CD1c-positive myeloid dendritic cell (primary cell): ENCODE measurements around the gene SNORC.

ENCODE experiments used
- DNase-seq: peaks from one replicate; pipeline ENCODE4 v3.0.0-alpha.2; 2016; ENCODE audit errors: extremely low spot score

Gene SNORC

GRCh38 chr2:232882505-232883115, 12.5 kb downstream of the SNORC start:
- DNase-seq = no peak

- DNase-seq = no peak
Observed at GRCh38 chr2:232883116-232883721, 13.2 kb downstream of the SNORC start.

GRCh38 chr2:232884001-232884421, 13.9 kb downstream of the SNORC start:
- DNase-seq = no peak

- no peak for DNase-seq
Observed at GRCh38 chr2:232884549-232885263, 14.6 kb downstream of the SNORC start.

- DNase-seq = no peak
Observed at GRCh38 chr2:232885264-232885961, 15.3 kb downstream of the SNORC start.

GRCh38 chr2:232886176-232886575, 16.1 kb downstream of the SNORC start:
- DNase-seq = no peak

GRCh38 chr2:232886632-232887031, 16.6 kb downstream of the SNORC start:
- no peak for DNase-seq

GRCh38 chr2:232887171-232887850, 17.2 kb downstream of the SNORC start:
- no peak for DNase-seq

- DNase-seq = no peak
Observed at GRCh38 chr2:232888099-232888836, 18.2 kb downstream of the SNORC start.

GRCh38 chr2:232888839-232889529, 18.9 kb downstream of the SNORC start:
- no peak for DNase-seq

GRCh38 chr2:232889876-232890401, 19.9 kb downstream of the SNORC start:
- no peak for DNase-seq

GRCh38 chr2:232890536-232890895, 20.5 kb downstream of the SNORC start:
- no peak for DNase-seq

GRCh38 chr2:232890896-232891601, 21.0 kb downstream of the SNORC start:
- no peak for DNase-seq

- DNase-seq = no peak
Observed at GRCh38 chr2:232891621-232892071, 21.6 kb downstream of the SNORC start.

GRCh38 chr2:232892221-232892620, 22.2 kb downstream of the SNORC start:
- DNase-seq = no peak

GRCh38 chr2:232892843-232893242, 22.8 kb downstream of the SNORC start:
- no peak for DNase-seq

GRCh38 chr2:232893834-232894233, 23.8 kb downstream of the SNORC start:
- no peak for DNase-seq

- DNase-seq = no peak
Observed at GRCh38 chr2:232894251-232894650, 24.2 kb downstream of the SNORC start.

GRCh38 chr2:232894746-232895145, 24.7 kb downstream of the SNORC start:
- DNase-seq = no peak

- no peak for DNase-seq
Observed at GRCh38 chr2:232896111-232896510, 26.0 kb downstream of the SNORC start.
